Fibroblast of the conjunctiva (primary cell): ENCODE results near the gene ALS2.

Experiments
- DNase-seq: peaks from one replicate; pipeline ENCODE4 v3.0.0-alpha.2; 2010; ENCODE audit warnings: low read depth

Gene ALS2

GRCh38 chr2:201754717-201755415 lies 25.9 kb downstream of the ALS2 start:
- DNase-seq = no peak

DNA sequence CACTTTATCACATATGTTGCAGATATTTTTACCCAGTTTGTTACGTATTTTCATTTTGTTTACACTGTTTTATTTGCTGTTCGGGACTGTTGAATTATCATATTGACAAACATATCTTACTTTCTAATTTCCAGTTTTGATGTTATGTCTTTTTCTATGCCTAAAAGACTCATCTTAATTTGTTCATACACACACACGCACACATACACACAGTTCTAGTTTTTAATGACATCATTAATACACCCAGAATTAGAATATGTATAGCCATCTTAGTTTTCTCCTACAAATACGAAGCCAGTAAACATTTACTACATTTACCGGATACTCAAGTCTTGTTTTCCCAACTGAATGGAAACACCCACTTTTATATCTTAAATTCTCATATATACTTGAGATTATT lies 29.2 kb downstream of the ALS2 start:
- DNase-seq = no peak

GRCh38 chr2:201746551-201746950 lies 34.2 kb downstream of the ALS2 start:
- no peak for DNase-seq

DNA sequence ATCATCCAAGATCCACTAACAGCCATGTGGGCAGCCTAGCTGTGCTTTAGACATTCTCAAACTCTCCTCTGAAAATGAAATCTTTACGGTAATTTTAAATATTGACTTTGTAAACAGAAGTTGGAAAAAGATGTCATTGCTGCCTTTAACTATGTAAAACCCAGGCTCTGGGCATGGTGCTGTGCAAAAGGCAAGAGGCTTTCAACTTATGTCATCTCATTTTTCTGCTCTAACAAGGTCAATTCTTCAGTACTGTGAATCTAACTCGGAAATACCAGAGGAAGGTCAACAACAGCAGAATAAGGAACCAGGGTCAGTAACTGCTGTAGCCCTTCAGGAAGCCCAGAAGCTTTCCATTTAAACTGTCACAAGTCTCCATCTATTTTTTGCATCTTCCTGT lies 45.2 kb downstream of the ALS2 start:
- no peak for DNase-seq

- no peak for DNase-seq
Measured at GRCh38 chr2:201734111-201734510, 46.6 kb downstream of the ALS2 start.

DNA sequence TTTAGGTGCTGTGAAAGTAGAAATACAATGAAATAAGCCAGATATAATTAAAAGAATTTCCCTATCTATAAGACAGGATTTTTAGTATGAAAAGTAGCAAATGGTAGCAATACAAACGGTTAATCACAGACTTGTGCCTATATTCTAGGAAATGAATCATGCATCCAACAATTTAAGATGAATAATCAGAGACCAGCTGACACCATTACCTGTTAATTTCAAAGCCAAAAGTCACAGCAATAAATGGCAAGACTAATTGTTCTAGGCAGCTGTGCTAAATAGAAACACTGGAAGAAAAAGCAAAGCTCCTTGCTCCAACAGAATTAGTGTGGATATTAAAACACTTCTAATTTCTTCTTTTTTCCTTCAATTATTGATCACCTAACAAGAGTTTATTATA lies 47.2 kb downstream of the ALS2 start:
- no peak for DNase-seq

DNA sequence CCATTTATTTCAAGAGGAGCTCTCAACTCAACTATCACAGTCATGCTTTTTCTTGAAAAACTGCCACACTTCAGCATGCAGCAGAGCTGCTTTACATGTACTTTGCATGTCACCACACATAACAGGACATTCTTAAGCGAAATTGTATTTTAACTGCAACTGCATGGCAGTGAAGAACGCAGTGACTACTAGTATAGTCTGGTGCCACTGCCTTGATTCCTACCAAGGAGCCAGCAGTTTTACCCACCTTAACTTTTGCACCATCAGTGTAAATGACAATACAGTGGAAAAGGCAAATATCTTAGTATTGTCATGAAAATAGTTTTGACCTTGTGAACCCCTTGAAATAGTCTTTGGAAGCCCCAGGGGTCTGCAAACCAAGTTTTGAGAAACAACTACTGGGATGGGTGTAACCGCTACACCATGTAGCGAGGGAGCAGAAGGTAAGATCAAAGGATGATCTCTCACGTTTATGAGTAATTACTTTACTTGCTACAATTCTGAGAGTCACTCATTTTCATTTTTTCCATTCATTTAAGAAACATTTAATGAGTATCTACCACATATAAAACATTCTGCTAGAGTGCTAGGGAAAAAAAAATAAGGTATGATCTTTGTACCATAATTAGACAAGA lies 50.0 kb downstream of the ALS2 start:
- DNase-seq = no peak

GRCh38 chr2:201715459-201715858 lies 65.3 kb downstream of the ALS2 start:
- no peak for DNase-seq

GRCh38 chr2:201712726-201713125 lies 68.0 kb downstream of the ALS2 start:
- DNase-seq = no peak

GRCh38 chr2:201709747-201710146 lies 71.0 kb downstream of the ALS2 start:
- no peak for DNase-seq

GRCh38 chr2:201709049-201709448 lies 71.7 kb downstream of the ALS2 start:
- no peak for DNase-seq

GRCh38 chr2:201707753-201708152 lies 73.0 kb downstream of the ALS2 start:
- DNase-seq = peak; percentile 26

GRCh38 chr2:201707142-201707541 lies 73.6 kb downstream of the ALS2 start:
- no peak for DNase-seq

DNA sequence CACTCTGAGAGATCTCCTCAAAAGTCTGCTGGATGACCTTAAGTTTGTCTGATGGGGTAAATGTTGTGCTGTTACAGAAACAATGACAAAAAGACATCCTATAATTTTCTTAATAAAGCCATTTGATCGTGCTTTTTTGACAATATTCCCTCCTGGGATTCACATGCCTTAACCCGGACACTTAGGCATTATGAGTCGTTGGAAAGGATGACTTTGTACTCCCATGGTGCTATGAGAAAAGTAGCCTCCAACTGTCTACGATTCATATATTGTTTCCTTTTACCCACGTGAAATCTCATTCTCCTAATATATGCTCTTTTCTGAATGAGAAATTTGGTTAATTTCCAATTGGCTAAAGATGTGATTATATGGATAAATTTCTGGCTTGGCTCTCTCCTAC lies 76.2 kb downstream of the ALS2 start:
- DNase-seq = no peak

GRCh38 chr2:201701646-201702045 lies 79.1 kb downstream of the ALS2 start:
- no peak for DNase-seq

GRCh38 chr2:201699416-201699815 lies 81.3 kb downstream of the ALS2 start:
- no peak for DNase-seq

DNA sequence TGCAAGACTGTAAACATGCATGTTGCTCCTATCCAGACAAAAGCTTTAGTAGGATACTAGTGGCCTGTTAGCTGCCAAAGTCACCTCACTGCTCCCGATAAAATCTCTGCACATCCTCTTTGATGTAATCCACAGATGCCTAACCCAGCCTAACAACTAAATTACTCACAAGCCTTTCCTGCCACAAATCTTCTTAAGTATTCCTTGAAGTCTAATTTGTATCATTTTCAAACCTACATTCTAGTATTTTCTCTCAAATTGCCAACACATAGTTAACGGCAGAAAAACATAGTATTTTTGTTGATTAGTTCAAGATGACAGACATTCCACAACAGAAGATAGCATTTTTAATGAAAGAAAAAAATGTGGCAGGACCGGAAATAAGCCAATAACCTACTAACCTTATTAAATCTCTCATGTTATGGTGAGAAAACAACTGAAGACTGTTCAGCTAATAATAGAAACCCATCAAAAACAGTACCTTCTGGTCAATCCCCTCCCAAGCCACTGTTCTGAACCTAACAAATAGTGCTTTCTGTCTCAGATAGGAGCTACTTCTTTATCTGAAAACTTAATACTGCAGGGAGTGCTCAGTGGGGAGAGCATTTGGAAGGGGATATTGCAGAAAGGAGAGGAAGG lies 82.0 kb downstream of the ALS2 start, which contains the start of gene MPP4:
Gene MPP4, minus strand, starts transcription at position 57 of the 639 bp plus-strand sequence. CDS start 4,690 bp downstream, outside the sequence.
- no peak for DNase-seq

GRCh38 chr2:201697899-201698298 lies 82.8 kb downstream of the ALS2 start:
- DNase-seq = peak; percentile 70

DNA sequence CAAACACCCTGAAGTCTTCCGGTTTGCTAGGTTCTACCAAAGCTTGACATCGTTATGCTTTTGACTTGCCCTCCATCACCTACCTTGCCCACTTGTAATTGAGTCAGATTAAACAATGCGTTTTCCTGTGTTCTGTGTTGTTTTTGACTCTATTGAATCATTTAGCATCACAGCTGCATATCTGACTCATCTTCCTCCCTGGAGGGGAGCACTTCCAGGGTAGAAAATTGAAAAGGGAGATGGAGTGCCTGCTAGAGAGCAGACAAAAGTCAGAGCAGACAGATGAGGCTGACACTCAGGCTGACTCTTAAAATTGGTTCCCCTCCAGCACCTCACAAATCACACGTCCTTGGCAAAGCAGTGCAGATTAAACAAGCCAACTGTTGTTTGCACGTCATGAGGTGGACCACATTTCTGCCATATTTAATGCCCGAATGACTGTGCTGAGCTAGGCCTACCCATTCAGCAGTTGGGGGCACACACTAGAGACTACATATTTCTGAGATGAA lies 84.5 kb downstream of the ALS2 start:
- DNase-seq = peak; percentile 64

DNA sequence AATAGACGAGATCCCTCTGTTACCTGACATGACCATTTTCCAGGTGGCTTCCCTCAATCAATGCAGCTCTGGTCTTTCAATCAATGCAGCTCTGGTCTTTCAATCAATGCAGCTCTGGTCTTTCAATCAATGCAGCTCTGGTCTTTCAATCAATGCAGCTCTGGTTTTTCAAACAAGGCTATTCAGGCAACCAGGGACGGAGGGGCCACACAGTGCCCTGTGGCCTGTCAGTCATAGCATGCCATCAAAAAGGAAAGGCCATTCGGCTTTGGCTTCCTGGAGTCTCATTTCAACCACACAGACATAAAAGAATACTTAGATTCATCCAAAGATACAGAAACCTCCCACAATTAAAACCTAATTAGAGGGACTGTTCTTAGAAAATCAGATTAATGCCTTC lies 95.6 kb downstream of the ALS2 start:
- no peak for DNase-seq

DNA sequence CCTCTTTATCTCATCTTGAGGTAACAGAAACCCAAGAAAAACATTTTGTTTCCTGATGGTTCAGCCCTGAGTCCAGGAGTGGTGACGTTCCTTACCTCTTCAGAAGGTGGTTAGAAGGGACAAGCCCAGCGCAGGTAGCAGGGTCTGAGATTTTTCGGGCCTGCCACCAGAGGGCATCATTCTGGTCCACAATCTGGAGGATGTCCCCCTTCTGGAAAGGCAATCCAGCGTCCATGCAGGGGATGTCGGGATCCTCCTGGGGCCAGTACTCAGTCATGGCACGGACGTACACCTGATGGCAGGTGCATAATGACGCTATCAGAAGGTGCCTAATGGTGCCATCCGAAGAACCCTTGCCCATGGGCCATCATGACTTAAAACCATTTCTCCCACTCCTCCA lies 100.0 kb downstream of the ALS2 start:
- no peak for DNase-seq

- no peak for DNase-seq
Measured at GRCh38 chr2:201678401-201678800, 102.3 kb downstream of the ALS2 start.

DNA sequence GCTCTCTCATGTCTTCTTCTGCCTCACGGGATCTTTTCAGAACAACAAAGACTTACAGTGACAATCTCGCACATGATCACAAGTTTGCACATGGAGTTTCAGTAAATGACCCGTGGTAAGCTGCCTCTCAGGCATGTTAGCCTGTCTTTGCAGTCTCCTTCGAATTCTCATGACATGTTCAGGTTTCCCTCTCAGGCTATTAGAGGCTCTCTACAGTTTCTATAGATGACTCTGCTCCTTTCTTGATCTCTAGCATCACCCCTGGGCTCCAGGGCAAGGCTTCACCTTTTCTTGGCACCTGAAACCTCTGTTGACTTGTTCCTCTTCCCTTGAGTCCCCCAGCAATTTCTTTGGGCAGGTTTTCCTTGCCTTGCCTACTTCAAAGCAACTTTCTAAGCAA lies 105.3 kb downstream of the ALS2 start:
- DNase-seq = no peak
